ENCODE data around the gene SPEG. TPM values are rescaled to one million over a fixed set of nuclear protein-coding genes. Genes with fewer than 3 reads are reported as not detected.

SPEG gene
- total and polyA plus RNA-seq, 2 of the 8 experiments (the other 6 are each of a cell fraction or from before 2014, with no cell fraction given) = 19.9 to 32.0 TPM

GRCh38 chr2:219496825-219497494 is 62.3 kb downstream of the SPEG start (continued):
- TF ChIP-seq CBX5 (IDR thresholded peaks at IDR 0.05; ENCODE audit: low read depth, low read length) = no peak
- no peak for TF ChIP-seq MAFK (IDR thresholded peaks at IDR 0.05; ENCODE audit: low read depth, low read length)
- no peak for TF ChIP-seq TAF7 (optimal IDR thresholded peaks at IDR 0.05; ENCODE audit: borderline replicate concordance, low read depth, low read length)
- no peak; the same call in 1 of the 2 replicates for TF ChIP-seq TBP (IDR thresholded peaks at IDR 0.05; ENCODE audit: low read depth, low read length)
